ENCODE measurements around the gene BPGM.

The BPGM gene

GRCh38 chr7:134706468-134706867 lies 59.8 kb downstream of the BPGM start:
- H3K4me1 ChIP-seq (ENCODE audit: insufficient read depth, low read length, severe bottlenecking), result no peaks in the 10 kb centered on the region
- H3K9ac ChIP-seq (ENCODE audit: low read length), result no peak overlapping the region
- no peaks in the 10 kb centered on the region for H4K20me1 ChIP-seq (ENCODE audit: insufficient read depth, low read length)
- H3K36me3 ChIP-seq (ENCODE audit: insufficient read depth, low read length), result no peaks in the 10 kb centered on the region
- no peaks in the 10 kb centered on the region for H3K9me3 ChIP-seq (ENCODE audit: low read length)
- H2AFZ ChIP-seq (ENCODE audit: low read length), result no peak overlapping the region
- H3K9me2 ChIP-seq (ENCODE audit: low read depth, low read length), result no peaks in the 10 kb centered on the region
- H3K27ac ChIP-seq (ENCODE audit: low read depth, low read length, poor library complexity, severe bottlenecking), result no peak overlapping the region
- no peak for TF ChIP-seq EZH2 (IDR thresholded peaks at IDR 0.05; ENCODE audit: borderline replicate concordance, low read length)
- H3K27me3 ChIP-seq (ENCODE audit: insufficient read depth, low read length), result peaks cover 3% of the 10 kb centered on the region
- H3K4me2 ChIP-seq (ENCODE audit: low read length), result no peak overlapping the region
- no peaks in the 10 kb centered on the region for H3K79me2 ChIP-seq (ENCODE audit: insufficient read depth, low read length)
- H3K4me3 ChIP-seq (ENCODE audit: low read depth, low read length, poor library complexity, severe bottlenecking), result no peak overlapping the region
- no peaks in the 10 kb centered on the region for H3F3A ChIP-seq (ENCODE audit: insufficient read depth, low read length)

GRCh38 chr7:134707663-134708378 lies 61.2 kb downstream of the BPGM start:
- no peak overlapping the region for H3K27ac ChIP-seq (ENCODE audit: low read depth, low read length, poor library complexity, severe bottlenecking)
- H3K4me3 ChIP-seq (ENCODE audit: low read depth, low read length, poor library complexity, severe bottlenecking), result no peak overlapping the region
- H3K9me3 ChIP-seq (ENCODE audit: low read length), result no peaks in the 10 kb centered on the region
- TF ChIP-seq EZH2 (IDR thresholded peaks at IDR 0.05; ENCODE audit: borderline replicate concordance, low read length) (no peak), CTCF (IDR thresholded peaks at IDR 0.05; ENCODE audit: low read length) (no peak)
- no peak overlapping the region for H3K4me2 ChIP-seq (ENCODE audit: low read length)
- H3F3A ChIP-seq (ENCODE audit: insufficient read depth, low read length), result no peaks in the 10 kb centered on the region
- no peaks in the 10 kb centered on the region; the same call in 1 of the 2 replicates for H3K27me3 ChIP-seq (ENCODE audit: insufficient read depth, low read length)
- no peaks in the 10 kb centered on the region for H3K9me2 ChIP-seq (ENCODE audit: low read depth, low read length)
- no peaks in the 10 kb centered on the region for H3K36me3 ChIP-seq (ENCODE audit: insufficient read depth, low read length)
- H3K9ac ChIP-seq (ENCODE audit: low read length), result no peak overlapping the region
- H2AFZ ChIP-seq (ENCODE audit: low read length), result no peak overlapping the region
- H3K79me2 ChIP-seq (ENCODE audit: insufficient read depth, low read length), result no peaks in the 10 kb centered on the region
- no peaks in the 10 kb centered on the region for H3K4me1 ChIP-seq (ENCODE audit: insufficient read depth, low read length, severe bottlenecking)
- H4K20me1 ChIP-seq (ENCODE audit: insufficient read depth, low read length), result no peaks in the 10 kb centered on the region

- Histone ChIP-seq H3K79me2 (ENCODE audit: insufficient read depth, low read length) (no peaks in the 10 kb centered on the region), H3K27ac (ENCODE audit: low read depth, low read length, poor library complexity, severe bottlenecking) (no peak overlapping the region), H4K20me1 (ENCODE audit: insufficient read depth, low read length) (no peaks in the 10 kb centered on the region), H3K4me3 (ENCODE audit: low read depth, low read length, poor library complexity, severe bottlenecking) (no peak overlapping the region), H3K9me2 (ENCODE audit: low read depth, low read length) (no peaks in the 10 kb centered on the region), H3K27me3 (ENCODE audit: insufficient read depth, low read length) (no peaks in the 10 kb centered on the region; the same call in 1 of the 2 replicates), H3K36me3 (ENCODE audit: insufficient read depth, low read length) (no peaks in the 10 kb centered on the region), H3K9ac (ENCODE audit: low read length) (no peak overlapping the region), H3K9me3 (ENCODE audit: low read length) (no peaks in the 10 kb centered on the region), H3K4me1 (ENCODE audit: insufficient read depth, low read length, severe bottlenecking) (no peaks in the 10 kb centered on the region), H3K4me2 (ENCODE audit: low read length) (no peak overlapping the region), H2AFZ (ENCODE audit: low read length) (no peak overlapping the region), H3F3A (ENCODE audit: insufficient read depth, low read length) (no peaks in the 10 kb centered on the region)
- TF ChIP-seq CTCF (IDR thresholded peaks at IDR 0.05; ENCODE audit: low read length) (no peak), EZH2 (IDR thresholded peaks at IDR 0.05; ENCODE audit: borderline replicate concordance, low read length) (no peak)
Observed at GRCh38 chr7:134708692-134709091, 62.0 kb downstream of the BPGM start.

- H3K9me2 ChIP-seq (ENCODE audit: low read depth, low read length), result no peaks in the 10 kb centered on the region
- no peak overlapping the region for H3K4me3 ChIP-seq (ENCODE audit: low read depth, low read length, poor library complexity, severe bottlenecking)
- no peak overlapping the region for H3K27ac ChIP-seq (ENCODE audit: low read depth, low read length, poor library complexity, severe bottlenecking)
- no peaks in the 10 kb centered on the region for H3K79me2 ChIP-seq (ENCODE audit: insufficient read depth, low read length)
- H3K27me3 ChIP-seq (ENCODE audit: insufficient read depth, low read length), result no peaks in the 10 kb centered on the region; the same call in 1 of the 2 replicates
- TF ChIP-seq EZH2 (IDR thresholded peaks at IDR 0.05; ENCODE audit: borderline replicate concordance, low read length) (no peak), CTCF (IDR thresholded peaks at IDR 0.05; ENCODE audit: low read length) (no peak)
- H3K4me2 ChIP-seq (ENCODE audit: low read length), result no peak overlapping the region
- H3K9me3 ChIP-seq (ENCODE audit: low read length), result no peaks in the 10 kb centered on the region
- no peaks in the 10 kb centered on the region for H3F3A ChIP-seq (ENCODE audit: insufficient read depth, low read length)
- no peak overlapping the region for H2AFZ ChIP-seq (ENCODE audit: low read length)
- H4K20me1 ChIP-seq (ENCODE audit: insufficient read depth, low read length), result no peaks in the 10 kb centered on the region
- no peaks in the 10 kb centered on the region for H3K36me3 ChIP-seq (ENCODE audit: insufficient read depth, low read length)
- H3K9ac ChIP-seq (ENCODE audit: low read length), result no peak overlapping the region
- no peaks in the 10 kb centered on the region for H3K4me1 ChIP-seq (ENCODE audit: insufficient read depth, low read length, severe bottlenecking)
Observed at GRCh38 chr7:134709197-134709596, 62.5 kb downstream of the BPGM start.
